Daoy (cell line): Measurements from ENCODE around the gene METRNL. TPM values are rescaled to one million over a fixed set of nuclear protein-coding genes. Genes with fewer than 3 reads are reported as not detected.
"Not testable (repeated sequence)": the region's sequence is repeated elsewhere in the genome, so short reads cannot be mapped to it uniquely, and the experiment has no call there.

Experiments used
- DNase-seq: peaks from one replicate; pipeline ENCODE4 v3.0.0-alpha.2; 2015; ENCODE audit warnings: low read depth
- total RNA-seq: library from RNA; depleted of rRNA; stranded (reverse); fragments of >200 nt; shearing (Covaris generic); gene quantifications from 2 replicates; pipeline ENCODE4 v1.2.3, GENCODE V29; 2014

METRNL gene
- total RNA-seq, 1 experiment from 2014 or later = 35.5 TPM

DNA sequence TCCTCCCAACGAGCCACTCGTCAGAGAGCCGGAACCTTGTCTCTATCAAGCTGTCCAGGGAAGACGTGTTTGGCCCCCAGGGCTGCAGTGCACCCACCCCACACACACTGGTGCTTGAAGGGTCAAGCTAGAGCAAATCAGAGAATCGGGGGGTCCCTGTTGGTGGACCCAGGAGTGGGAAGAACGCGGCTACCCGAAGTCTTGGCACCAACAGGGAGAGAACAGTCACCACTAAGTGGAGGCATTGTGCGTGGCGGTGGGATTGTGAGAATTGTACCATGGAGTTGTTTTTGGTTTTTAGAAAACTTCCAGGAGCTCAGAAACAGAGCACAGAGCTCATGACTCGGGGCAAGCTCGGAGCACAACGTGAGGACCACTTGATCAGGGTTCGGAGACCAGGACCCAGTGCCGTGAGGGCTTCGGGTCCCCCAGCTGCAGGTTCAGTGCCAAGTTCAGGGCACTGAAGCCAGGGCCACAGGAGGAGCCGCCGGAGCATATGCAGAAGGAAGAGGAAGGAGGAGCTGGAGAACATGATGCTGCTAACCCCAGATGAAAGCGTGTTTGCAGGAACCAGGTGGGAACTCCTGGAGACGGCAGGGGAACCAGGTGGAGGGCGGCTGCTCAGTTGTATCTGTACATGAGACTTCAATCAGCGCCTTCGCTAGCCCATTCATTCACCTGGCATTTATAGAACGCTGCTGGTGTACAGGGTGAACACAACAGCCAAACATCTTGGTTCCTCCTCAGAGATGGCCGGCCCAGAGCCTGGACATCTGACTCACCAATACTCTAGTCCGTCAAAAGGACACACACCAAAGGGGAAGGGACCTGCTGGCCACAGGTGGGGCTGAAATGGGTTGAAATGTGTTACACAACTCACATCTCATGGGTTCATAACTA, 42.8 kb downstream of the METRNL start:
- no peak for DNase-seq

DNA sequence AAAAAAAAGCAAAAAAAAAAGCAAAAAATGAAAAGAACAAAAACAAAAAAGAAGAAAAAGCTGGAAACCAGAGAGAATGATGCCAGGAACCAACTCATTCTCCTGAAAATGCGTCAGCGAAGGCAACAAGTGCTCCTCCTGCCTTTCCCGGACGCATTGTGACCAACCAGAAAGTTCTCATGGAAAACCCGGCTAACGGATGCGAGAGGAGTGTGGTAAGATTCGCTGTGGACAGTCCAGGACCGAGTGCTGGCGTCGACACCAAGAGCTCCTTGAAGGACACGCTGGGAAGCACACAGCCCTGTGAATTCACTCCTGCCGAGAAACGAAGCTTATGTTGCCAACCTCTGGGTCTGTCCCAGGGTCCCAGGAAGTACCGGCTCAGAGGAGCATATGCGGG, 43.4 kb downstream of the METRNL start:
- no peak for DNase-seq

DNA sequence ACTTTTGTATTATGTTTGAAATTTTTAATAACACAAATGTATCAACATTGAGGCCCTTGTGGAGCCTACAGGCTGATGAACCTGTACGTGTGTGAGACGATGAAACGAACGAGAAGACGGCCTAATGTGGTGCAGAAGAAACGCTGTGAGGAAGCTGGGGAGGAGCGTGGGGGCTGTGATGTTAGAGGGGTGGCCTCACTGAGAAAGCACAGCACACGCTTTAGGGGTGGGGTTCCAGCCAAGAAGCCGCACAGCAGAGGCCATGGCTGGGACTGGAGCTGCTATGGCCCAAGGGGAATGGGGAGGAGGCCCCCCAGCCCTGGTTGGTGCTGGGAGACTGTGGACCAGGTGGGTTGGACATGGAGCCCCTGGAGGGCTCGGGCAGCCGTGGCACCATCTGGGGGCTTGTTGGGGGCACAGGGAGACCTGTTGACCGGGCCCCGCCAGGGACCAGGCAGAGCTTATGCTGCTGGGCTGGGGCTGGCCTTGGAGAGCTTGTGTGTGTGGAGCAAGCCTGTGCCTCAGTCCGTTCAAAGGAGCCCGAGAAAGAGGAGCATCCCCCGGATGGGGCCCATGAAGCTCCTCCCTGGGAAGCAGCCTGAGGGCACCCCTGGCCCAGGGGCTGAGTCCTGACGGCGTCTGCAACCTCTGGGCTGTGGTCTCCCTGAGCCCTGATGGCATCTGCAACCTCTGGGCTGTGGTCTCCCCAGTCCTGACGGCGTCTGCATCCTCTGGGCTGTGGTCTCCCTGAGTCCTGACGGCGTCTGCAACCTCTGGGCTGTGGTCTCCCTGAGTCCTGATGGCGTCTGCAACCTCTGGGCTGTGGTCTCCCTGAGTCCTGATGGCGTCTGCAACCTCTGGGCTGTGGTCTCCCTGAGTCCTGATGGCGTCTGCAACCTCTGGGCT, 44.7 kb downstream of the METRNL start:
- no peak for DNase-seq

DNA sequence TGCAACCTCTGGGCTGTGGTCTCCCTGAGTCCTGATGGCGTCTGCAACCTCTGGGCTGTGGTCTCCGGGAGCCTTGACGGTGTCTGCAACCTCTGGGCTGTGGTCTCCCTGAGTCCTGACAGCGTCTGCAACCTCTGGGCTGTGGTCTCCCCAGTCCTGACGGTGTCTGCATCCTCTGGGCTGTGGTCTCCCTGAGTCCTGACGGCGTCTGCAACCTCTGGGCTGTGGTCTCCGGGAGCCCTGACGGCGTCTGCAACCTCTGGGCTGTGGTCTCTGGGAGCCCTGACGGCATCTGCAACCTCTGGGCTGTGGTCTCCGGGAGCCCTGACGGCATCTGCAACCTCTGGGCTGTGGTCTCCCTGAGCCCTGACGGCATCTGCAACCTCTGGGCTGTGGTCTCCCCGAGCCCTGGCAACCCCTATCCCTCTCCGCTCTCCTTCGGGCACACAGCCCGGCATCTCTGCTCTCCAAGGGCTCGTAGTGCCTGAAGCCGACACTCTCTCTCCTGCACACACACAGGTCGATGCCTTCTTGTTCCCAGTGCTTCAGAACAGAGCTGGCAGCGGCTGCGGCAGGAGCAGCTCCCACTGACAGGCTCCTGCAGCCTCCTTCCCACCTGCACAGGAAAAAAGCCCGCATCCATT, 45.6 kb downstream of the METRNL start:
- no peak for DNase-seq

DNA sequence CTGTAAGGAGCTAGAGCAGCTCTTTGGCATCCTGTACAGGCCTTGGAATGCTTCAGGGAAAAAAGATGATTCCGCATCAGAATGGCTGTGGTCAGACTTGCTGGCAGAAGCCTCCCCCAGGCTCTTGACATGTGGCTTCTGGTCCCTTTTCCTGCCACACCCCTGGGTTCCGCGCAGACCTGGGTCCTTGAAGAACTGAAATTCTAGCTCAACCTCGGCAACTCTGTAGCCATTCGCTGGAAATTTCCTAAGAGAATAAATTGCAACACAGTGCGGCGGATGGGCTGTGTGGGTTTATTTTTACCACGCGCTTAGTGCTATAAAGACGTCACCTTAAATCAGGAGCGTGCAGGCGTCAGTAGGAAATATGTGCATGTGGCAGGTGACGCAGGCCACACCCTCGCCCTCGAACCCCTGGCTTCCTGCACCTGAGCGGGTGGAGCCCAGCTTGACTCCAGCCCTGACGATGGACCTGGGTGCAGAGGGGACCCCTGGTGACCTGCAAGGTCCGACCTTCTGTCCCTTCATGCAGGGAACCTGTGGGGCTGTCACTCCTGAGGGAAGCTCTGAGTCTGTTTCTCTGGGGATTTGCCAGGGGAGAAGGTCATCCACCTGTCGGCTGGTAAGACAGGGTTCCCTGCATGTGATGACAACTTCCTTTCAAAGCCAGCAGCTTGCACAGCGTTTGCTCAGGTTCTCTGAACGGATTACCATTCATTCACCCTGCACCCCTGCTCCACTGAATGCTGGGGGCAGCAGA, 46.3 kb downstream of the METRNL start:
- DNase-seq = no peak

DNA sequence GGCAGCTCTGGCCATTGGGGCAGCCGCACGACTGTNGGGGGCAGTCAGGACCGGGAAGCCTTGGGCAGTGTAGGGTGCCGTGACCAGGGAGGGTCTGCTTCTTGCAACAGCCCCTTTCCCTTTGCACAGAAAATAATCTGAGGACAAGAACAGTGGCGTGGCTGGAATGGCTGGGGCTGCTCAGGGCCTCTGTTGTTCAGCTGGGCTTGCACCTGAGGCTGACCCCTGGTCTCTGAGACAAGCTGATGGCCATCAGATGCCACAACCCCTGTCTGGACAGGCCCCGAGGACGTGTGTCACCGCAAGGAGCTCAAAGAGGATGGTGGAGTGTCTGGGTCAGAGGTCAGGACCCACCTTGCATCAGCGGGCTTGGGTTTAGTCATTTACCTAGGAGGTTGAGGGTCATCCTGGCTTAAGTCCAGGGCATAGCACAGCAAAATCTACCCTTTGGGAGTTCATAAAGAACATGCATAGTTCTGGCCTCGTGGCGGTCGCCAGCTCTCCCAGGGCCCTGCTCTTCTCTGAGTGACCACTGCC, 46.9 kb downstream of the METRNL start:
- no peak for DNase-seq

DNA sequence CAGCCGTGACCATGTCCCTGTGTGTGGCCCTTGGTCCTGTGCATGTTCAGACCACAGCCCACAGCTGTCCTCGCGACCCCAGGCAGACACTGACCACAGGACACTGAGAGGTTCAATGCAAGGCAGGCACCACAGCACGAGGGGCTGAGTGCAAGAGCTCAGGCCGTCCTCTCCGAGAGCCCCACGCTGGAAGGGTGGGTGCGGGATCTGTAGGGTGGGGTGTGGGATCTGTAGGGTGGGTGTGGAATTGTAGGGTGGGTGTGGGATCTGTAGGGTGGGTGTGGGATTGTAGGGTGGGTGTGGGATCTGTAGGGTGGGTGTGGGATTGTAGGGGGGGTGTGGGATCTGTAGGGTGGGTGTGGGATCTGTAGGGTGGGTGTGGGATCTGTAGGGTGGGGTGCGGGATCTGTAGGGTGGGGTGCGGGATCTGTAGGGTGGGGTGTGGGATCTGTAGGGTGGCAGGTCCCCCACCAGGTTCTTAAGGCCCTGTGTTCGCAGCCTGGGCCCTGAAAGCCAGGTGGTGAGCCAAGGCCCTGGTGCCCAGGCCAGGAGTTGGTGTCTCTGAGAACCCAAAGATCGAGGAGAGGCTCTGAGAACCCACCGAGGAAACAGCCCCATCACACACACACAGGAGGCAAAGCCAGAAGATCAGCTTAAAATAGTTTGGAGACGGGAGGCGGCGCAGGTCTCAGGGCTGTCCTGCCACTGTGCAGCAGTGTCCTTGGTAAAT, 48.2 kb downstream of the METRNL start:
- DNase-seq = no peak

DNA sequence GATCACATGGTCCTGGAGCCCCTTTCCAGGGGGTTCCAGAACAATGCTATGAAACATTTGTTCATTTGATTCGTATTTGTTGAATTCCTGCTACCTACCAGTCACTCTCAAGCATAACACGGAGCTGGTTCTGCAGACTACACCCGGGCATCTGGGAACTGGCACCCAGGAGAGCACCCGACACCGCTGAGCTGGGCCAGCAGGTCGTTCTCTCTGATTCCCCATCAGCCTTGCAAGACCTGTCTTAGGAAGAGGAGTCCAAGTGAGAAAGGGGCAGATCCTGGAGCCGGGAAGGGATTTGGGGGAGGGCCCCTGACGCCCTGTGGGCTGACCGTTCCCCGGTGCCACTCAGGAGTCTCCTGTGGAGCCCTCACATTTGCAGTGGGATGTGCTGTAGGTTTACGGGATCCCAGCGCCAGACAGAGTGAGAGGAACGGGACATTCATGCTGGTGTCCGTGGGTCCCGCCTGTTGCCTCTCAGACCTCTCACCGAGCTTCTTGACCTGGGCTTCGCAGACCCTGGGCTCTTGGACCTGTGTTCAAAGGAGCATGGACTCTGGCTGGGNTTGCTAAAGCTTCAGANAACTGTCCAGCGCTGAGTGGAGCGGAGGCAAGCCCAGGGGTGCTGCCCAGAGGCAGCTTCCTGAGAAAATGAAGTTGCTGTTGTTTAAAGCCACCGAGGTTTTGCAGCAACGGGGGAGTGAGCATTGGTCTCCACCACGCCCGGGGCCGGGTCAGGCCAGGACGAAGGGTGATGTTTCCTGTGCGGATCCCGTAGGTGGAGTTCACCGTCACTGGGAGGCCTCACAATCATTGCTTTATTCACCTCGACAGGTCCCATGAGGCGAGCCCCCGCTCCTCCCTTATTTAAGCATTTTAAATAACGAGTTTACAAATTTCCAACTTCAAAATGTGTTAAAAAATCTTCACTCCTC, 49.2 kb downstream of the METRNL start:
- no peak for DNase-seq

DNA sequence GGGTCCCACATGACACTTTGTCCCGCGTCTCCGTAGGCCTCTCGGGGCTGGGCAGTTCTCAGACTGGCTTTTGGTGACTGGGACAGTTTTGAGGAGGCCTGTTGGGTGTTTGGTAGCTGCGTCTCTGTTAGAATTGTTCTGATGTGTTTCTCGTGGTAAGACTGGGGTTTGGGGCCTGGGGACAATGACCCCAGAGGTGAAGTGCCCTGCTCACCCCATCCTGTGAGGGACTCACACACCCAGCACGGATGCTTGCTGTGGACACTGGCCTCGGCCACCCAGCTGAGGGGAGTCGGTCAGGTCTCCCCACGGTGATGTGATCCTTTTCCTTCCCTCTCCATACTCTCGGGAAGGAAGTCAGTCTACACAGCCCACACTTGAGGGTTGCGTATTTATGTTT, 50.3 kb downstream of the METRNL start:
- no peak for DNase-seq

DNA sequence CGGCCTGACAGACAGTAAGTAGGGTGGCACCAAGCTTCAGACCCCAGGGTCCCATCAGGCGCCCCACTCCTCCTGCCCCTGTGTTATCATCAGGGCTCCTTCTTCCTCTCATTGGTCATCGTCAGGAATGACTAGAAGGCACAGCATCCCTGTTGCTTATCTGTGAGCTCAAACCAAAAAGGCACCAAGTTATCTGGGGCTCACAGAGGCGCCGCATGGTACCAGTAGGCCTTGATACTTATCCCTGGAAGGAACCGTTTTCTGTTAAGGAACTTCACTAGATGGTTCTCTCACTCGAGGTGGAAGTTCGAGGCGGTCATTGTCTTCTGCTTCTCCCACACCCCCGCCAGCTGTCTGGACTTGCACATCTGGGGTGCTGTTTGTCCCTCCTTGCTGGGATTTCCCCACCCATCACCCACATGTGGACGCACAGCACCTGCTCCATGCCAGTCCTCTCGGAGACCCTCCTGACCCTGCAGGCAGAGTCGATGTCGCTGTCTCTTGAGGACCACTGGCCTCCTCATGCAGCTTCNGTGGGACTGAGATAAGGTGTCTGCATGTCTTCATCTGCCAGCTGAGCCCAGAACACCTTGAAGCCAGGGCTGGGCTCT, 52.1 kb downstream of the METRNL start:
- no peak for DNase-seq

DNA sequence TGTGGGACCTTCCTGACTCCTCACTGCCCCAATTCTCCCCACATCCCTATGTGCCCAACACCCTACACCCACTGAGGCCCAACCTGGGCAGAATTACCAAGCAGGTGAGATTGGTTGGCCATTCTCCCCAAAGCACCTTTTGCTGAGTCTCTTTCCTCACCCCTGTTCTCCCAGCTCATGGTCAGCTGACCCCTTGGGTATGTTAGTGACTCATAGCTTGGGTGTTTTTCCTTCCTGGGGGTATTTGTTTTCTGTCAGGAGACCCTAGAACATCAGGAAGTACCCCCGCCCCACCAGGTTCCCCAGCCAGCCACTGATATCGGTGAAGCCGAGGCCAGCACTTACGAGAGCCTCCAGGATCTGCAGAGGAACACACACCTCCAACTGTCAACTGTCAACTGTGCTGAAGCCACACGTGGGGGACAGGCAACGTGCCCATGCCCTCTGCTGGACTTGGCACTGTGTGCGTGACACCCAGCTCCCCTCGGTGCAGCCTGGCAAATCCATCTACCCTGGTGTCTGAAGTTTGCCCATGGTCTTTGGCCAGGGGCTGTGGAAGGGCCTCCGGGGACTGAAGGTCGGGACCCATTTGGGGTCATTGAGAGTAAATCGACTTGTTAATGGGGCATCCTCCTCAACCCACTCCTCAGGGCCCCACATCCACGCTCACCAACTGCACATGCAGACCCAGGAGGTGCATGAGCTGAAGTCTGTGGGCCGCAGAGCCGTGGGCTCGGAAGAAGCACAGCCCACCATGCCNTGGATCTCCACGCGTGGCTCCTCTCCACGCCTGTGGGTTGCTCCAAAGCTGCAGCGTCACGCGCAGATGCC, 53.1 kb downstream of the METRNL start:
- no peak for DNase-seq

DNA sequence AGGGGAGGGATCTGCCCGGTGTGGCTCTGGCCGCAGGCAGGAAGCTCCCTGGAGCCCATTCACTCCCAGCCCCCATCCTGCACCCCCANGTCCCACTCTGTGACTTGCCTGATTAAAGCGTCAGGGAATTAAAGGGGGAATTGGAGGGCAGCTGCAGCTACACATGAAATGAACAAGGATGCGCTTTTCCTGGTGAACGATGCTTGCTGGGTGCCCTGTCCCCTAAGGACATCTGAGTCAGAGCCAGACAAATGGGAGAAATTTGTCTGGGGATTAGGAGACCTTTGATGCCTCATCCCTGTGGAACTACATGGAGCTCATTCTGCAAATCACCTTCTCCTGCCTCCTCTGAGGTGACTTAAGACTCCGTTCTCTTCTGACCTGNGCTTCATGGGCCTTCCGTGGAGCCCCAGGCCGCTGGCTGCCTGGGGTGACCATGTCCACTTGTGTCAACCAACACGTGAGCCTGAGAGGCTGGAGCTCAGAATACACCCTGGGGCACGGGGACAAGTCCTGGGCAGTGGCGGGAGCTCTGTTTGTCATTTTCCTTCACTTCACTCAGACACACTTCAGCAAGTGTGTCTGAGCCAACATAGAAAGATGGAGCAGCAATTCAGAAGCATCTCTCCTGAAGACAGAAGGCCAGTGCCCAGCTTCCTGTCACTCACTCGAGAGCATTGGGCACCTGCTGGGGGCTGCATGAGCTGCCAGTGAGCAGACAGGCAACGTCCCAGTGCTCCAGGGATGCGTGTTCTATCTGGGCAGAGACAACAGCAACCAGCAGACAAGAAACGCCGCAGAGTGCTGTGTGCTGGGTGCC, 54.1 kb downstream of the METRNL start:
- peak; percentile 32 for DNase-seq

DNA sequence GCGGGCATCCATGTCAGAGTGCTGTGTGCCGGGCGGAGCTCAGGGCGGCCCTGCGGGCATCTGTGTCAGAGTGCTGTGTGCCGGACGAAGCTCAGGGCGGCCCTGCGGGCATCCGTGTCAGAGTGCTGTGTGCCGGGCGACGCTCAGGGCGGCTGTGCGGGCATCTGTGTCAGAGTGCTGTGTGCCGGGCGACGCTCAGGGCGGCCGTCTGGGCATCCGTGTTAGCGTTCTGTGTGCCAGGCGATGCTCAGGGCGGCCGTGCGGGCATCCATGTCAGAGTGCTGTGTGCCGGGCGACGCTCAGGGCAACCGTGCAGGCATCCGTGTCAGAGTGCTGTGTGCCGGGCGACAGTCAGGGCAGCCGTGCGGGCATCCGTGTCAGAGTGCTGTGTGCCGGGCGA, 55.0 kb downstream of the METRNL start:
- not testable (repeated sequence) for DNase-seq

DNA sequence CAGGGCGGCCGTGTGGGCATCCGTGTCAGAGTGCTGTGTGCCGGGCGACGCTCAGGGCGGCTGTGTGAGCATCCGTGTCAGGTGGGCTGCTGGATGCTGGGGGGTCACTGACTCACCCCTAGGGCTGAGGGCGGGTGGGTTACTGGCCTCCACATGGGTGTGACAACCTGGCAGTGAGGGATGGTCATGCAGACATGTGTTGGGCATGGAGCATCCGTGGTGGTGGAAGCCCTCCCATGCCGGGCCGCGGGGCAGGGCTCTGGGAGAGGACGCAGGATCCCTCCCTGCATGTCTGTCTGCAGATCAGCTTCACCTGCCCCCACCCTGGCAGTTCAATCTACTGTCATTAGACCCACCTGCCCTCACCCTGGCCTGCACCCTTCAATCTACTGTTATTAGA, 56.3 kb downstream of the METRNL start:
- no peak for DNase-seq

DNA sequence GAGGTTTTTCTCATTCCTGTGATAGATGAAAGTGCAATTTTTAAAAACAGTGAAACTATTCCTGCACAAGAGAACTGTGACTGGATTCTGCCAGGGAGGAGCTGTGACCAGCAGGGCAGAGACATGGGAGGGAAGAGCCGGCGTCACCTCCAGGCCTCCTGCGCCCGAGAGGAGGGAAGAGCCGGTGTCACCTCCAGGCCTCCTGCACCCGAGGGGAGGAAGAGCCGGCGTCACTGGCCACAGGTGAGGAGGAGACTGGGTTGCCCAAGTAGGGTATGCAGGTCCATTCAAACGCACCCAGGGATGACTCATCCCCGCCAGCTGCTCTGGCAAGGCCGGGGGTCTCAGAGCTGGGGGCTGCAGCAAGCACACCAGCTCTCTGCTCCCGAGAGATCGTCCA, 56.7 kb downstream of the METRNL start:
- DNase-seq = no peak

DNA sequence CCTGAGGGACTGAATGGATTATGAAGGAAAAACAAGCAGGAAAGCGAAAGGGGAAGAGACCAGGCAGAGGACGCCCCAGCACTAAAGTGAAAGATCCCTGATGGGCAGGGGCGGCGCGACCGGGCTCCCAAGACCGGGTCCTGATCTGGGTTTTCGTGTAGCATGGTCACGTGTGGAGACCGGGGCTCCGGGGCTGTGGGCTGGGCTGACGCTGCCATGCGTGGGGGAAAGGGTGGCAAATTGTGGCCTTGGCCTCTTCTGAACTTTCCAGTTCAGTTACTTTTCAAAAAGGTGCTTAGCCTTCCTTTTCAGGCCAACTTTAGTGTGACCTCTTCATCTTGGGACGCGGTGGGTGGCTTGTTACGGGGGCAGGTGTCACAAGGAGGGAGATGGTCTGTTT, 57.5 kb downstream of the METRNL start:
- no peak for DNase-seq

DNA sequence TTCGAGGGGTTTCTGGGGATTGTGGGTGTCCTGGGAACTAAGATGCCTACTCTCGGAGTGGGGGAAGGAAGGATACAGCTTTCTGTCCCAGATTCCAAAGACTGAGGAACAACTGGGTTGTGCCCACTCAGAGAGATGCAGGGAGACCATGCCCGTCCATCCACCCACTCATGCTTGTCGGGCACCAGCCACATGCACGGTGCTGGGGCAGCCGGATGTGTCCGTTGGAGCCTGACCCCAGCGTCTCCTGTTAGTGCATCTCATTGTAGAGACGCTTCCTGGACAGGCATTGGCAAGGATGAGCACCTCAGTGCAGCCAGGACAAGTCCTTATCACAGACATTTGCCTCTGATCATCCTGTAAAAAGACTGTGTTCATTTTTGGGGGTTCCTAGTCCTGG, 58.1 kb downstream of the METRNL start:
- no peak for DNase-seq
